Measurements from ENCODE around the gene ACVR2B.

ACVR2B gene

GRCh38 chr3:38541806-38542205 is 88.1 kb downstream of the ACVR2B start:
- Histone ChIP-seq H3K9me3 (ENCODE audit: control insufficient read depth in 5 of 5, low read length in 5 of 5) (no peaks in the 10 kb centered on the region), H3K27me3 (ENCODE audit: control insufficient read depth in 5 of 5, insufficient read depth in 4 of 5, low read length in 5 of 5) (peaks cover 0 to 7% (median 3%) of the 10 kb centered on the region in 5 donors), H3K36me3 (ENCODE audit: control insufficient read depth in 5 of 5, insufficient read depth in 5 of 5, low read length in 5 of 5) (no peaks in the 10 kb centered on the region), H3K9ac (ENCODE audit: low read length in 5 of 5) (no peak overlapping the region), H3K4me3 (ENCODE audit: low read depth in 1 of 5, low read length in 5 of 5) (no peak overlapping the region), H3K27ac (ENCODE audit: low read depth, low read length) (no peak overlapping the region), H3K4me1 (ENCODE audit: control insufficient read depth in 5 of 5, insufficient read depth in 5 of 5, low read length in 5 of 5) (peaks cover 0 to 6% (median 5%) of the 10 kb centered on the region in 5 donors)
